Activated effector memory CD4-positive, alpha-beta T cell treated with anti-CD3 and anti-CD28 coated beads, Interleukin-2, amount 50 U/mL, for 16 hours (primary cell): ENCODE measurements around the gene HIVEP3.
A peak's percentile ranks its signal among the peaks of the same experiment; 100 is the strongest.

Source experiments
- DNase-seq: peaks from one replicate; pipeline ENCODE4 v3.0.0-alpha.2; 2020

Gene HIVEP3

GRCh38 chr1:41539999-41540398 lies 378.7 kb downstream of the HIVEP3 start:
- DNase-seq = peak; percentile 41

GRCh38 chr1:41539418-41539805 lies 379.3 kb downstream of the HIVEP3 start:
- DNase-seq = peak; percentile 13

- DNase-seq = peak; percentile 22
These were observed 379.8 kb downstream of the HIVEP3 start for GRCh38 chr1:41538741-41539417.

DNA sequence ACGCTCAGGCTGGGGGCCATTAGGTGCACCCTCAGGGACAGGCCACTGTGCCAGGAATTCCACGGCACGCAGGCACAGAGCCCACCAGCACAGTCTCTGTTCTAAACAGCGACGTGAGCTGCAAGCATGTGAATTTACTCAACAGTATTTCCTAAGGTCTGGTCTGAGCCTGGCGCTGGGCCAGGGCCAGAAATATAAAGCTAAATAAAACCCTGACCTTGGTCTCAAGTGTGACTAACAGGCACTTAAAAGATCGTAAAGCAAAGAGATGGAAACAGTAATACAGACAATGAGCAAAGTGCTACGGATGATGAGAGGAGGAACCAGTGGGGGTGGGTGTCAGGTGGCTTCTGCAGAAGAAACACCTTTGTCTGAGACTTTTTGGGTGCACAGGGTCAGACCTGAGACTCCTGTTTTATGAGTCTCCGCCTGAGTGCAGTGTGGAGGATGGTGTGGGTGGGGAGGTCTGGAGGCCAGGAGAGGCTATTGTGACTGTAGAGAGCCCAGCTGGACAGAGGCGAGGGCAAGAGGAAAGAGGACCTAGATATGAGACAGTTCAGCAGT lies 380.9 kb downstream of the HIVEP3 start:
- DNase-seq = peak; percentile 39

DNA sequence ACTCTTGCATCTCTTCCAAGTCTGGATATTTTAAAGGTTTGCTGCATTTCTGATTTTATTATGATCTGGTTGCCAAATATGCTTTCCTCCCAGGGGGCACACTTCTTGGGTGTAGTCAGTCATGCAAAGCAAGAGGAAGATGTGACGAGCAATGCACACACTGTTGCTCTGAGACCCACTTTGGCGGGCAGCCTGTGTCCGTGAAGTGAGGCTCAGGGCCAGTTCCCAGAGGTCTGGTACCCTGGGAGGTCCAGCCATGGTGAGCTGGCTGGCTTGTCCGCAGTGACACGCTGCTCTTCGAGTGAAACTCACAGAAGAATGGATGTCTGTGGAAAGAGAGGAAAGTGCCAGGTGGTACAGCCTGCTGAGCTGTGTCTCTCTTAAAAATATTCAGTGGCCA lies 381.5 kb downstream of the HIVEP3 start:
- peak; percentile 53 for DNase-seq

GRCh38 chr1:41536361-41536802 lies 382.3 kb downstream of the HIVEP3 start:
- DNase-seq = peak; percentile 12

DNA sequence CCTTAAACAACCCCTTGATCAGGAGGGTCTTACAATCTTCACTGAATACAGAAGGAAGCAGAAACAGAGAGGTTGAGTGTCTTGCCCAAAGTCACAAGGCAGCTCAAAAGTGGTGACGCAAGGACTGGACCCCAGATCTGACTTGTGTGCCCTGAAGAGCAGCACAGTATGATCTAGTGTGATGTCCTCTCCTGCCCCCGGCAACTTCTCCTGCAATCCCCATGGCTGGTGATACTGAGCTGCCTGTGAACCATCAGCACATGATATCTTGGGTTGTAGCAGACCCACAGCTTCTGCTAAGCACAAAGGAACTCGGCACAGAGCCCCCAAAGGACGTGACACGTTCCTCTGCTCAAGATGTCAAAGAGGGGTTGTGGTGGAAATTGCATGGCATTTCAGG lies 383.0 kb downstream of the HIVEP3 start:
- peak; percentile 6 for DNase-seq

GRCh38 chr1:41535276-41535675 lies 383.4 kb downstream of the HIVEP3 start:
- DNase-seq = peak; percentile 54

DNA sequence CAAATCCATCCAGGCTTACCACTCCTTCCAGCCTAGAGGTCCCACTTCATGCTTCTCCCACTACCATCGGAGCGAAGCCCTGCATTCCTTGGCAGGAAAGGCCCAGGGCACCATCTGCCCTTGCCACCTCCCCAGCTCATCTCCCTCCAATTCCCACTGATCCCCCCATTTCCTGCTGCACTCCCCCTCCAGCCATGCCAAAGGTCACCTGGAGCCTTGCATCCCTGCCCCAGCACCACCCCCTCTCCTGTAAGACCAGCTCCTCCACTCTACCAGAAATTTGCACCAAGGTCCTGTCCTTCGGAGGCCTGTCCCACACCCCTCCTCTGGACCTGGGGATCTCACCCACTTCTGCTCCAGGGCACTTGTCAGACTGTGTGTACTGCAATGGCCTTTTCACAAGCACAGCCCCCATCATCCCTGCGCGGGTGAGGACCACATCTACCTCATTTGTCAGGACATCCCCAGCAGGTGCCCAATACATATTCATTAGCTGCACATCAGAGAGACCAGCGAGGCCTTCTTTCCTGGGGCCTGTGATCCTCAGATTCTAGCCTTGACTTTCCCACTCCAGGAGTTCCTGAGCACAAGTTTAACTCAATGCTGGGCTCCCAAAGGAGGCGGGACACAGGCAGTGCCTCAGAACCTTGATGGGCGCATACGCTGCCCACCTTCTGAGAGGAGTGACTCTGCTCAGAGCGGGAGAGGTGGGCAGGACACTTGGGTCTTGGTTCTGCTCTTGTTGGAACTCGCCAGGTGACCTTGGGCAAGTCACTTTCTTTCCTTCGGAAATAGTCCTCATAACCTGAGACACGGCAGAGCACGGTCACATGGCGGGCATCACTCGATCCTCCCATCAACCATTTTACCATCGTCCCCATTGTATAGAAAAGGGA lies 384.3 kb downstream of the HIVEP3 start:
- peak; percentile 51 for DNase-seq

DNA sequence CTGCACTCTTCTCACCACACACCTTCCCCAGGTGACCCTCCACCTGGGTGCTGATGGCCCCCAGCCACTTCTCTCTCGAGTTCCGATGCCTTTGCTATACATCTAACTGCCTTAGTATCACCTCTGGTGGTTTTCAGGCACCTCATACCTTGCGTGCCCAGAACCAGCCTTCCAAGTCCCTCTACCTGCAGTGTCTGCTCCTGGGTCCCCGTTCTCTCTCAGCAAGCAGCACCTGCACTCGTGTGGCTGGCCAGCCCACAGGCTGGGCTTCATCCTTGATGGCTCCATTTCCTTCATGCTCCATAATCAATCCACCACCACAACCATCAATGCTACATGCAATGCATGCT lies 385.0 kb downstream of the HIVEP3 start:
- DNase-seq = peak; percentile 49

GRCh38 chr1:41533016-41533730 lies 385.5 kb downstream of the HIVEP3 start:
- DNase-seq = peak; percentile 39

GRCh38 chr1:41532206-41532975 lies 386.3 kb downstream of the HIVEP3 start:
- DNase-seq = peak; percentile 36

DNA sequence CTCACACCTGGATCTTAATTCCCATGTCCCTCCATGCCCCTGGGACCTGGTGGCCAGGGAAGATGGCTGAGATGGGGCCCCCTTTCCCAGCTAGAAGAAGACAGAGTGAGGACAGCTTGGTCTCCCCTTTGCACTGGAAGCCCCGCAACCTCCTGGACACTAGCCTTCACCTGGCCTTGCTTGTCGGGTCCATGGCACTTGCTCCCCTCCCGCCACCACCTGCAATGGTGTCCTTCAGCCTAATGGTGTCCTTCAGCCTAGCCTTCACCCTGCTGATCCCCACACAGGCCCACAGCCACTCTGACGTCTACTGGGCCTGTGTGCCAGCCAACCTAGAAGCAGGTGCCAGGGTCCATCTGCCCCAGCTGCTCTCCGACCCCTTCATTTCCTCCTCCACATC lies 388.3 kb downstream of the HIVEP3 start:
- DNase-seq = peak; percentile 51

DNA sequence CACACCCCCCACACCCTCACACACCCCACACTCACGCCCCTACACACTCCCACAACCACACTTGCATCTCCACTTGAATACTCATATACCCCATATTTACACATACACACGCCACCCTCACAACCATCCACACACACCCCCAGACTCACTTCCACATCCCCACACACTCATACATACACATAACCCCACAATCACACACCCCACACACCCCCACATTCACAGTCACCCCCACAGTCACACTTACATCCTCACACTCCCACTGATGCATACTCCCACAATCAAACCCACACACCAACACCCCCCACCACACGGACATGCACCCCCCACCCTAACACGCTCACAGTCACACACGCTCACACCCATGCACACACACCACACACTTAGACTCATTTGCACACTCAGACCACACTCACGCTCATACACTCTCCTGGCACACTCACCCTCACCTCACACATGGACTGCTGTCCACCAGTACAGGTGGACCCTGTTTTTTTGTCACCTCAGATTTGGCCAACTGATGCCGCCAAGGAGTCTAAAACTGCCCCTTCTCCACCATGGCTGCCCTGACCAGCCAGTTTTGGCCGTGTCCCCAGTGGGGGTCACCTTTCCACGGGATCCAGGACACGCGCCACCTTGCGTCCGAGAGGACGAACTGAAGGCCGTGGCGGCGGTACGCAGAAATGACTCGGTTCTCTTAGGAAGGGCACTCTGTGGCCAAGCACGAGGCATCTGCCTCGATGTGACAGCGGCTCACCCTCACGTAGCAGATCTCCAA lies 388.9 kb downstream of the HIVEP3 start:
- peak; percentile 56 for DNase-seq

DNA sequence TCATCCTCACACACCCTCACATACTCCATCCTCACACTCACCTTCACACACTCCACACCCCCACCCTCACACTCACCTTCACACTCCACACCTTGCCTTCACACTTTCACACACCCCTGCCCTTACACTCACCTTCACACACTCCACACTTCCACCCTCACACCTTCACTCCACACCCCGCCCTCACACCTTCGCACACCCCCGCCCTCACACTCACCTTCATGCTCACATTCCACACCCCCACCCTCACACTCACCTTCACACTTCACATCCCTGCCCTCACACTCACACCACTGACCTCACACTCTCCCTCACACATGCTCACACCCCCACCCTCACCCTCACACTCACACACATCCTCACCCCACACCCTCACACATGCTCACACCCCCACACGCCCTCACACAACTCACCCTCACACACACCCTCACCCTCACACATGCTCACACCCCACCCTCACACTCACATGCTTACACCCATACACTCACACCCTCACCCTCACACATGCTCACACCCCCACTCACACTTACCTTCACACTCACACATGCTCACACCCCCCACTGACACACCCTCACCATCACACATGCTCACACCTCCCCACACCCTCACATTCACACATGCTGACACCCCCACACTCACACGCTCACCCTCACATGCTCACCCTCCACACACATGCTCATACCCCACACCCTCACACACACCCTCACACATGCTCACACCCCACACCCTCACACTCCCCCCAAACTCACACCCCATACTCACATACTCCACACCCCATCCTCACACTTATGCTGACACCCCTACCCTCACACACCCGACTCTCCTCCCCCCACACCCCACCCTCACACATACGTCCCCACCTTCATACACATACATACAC lies 389.8 kb downstream of the HIVEP3 start:
- DNase-seq = peak; percentile 34

DNA sequence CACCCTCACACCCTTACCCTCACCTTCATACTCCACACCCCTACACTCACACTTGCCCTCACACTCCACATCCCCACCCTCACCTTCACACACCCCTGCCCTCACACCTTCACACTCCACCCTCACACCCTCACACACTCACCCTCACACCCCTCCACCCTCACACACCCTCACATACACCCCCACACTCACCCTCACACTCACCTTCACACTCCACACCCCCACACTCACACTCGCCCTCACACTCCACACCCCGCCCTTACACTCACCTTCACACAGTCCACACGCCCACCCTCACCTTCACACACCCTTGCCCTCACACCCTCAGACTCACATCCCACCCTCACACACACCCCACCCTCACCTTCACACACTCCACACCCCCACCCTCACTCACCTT lies 390.6 kb downstream of the HIVEP3 start:
- DNase-seq = no peak

DNA sequence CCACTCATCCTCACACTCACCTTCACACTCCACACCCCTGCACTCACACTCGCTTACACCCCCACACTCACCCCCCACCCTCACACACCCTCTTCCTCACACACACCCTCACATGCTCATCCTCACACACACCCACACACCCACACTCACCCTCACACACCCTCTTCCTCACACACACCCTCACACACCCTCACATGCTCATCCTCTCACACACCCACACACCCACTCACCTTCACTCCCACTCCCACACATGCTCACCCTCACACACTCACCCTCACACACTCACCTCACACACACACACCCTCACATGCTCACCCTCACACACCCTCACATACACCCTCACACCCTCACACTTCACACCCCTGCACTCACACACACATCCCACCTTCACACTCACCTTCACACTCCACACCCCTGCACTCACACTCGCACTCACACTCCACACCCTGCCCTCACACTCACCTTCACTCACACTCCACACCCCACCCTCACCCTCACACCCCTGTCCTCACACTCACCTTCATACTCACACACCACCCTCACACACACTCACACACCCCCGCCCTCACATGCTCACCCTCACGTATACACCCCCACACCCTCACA lies 391.7 kb downstream of the HIVEP3 start:
- DNase-seq = no peak

GRCh38 chr1:41525891-41526587 lies 392.7 kb downstream of the HIVEP3 start:
- DNase-seq = no peak
